GM18867 (cell line): Measurements from ENCODE around the gene UBASH3B.
A peak's percentile ranks its signal among the peaks of the same experiment; 100 is the strongest.
"Not testable (repeated sequence)": the region's sequence is repeated elsewhere in the genome, so short reads cannot be mapped to it uniquely, and the experiment has no call there.

ENCODE experiments used
- ATAC-seq: cut with Tn5 transposase; IDR thresholded peaks from one replicate; pipeline ENCODE4 v1.9.1; 2021; ENCODE audit warnings: mild to moderate bottlenecking, moderate library complexity; ENCODE audit not compliant: unreplicated experiment

The UBASH3B gene

DNA sequence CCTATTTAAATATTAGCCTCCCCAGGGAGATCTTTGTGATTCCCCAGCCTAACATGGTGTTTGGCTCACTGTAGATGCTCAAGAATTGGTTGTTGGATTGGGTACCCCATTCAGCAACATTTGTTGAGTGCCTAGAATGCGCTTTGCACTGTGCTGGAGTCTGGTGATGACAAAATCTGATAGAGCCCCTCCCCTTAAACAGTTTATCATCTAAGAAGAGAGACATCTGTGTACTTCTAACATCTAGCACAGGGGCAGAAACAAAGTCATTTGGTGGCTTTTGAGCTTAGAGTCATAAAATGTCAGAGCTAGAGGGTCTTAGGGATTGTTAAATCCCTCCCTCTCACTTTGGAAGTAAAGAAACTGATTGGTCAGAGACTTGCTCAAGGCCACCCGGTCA is 73.0 kb downstream of the UBASH3B start:
- ATAC-seq: no peak

DNA sequence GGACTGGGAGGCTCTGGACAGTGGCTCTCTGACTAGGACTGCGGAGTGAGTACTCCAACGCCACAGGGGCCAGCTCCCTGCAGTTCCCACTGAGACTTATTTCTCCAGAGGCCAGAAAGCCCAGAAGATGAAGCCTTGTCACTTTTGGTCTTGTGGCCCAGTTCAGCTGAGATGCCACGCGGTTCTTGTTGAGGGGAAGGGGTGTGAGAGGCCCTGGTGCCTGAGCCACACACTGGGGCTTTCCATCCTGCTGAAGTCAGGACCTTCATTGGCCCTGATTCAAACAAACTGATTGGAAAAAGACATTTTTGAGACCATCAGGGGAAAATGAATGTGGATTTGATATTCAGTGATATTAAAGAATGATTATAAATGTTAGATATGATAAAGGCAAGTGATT is 73.6 kb downstream of the UBASH3B start:
- no peak for ATAC-seq

DNA sequence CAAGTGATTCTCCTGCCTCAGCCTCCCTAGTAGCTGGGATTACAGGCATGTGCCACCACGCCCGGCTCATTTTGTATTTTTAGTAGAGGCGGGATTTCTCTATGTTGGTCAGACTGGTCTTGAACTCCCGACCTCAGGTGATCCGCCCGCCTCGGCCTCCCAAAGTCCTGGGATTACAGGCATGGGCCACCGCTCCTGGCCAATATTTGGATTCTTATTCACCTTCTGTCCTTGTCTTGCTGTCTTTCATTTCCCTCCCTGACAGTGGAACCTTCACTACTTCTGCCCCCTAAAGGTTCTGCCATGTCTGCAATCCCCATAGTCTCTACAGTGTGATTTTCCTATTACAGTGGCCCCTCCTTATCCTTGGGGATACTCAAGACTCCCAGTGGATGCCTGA is 75.2 kb downstream of the UBASH3B start:
- not testable (repeated sequence) for ATAC-seq

DNA sequence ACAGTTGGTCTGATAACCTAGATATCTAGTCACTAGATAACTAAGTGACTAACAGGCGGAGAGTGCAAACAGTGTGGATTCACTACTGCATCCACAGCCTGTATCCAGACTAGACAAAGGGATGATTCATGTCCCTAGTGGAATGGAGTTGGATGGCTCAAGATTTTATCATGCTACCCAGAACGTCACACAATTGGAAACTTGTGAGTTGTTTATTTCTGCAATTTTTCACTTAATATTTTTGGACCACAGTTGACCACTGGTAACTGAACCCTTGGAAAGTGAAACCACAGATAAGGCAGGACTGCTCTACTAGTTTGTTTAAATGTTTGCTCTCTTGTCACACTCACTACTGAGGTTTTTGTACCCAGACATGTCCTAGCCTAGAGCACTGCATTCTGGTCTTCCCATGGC is 76.0 kb downstream of the UBASH3B start:
- ATAC-seq: no peak

DNA sequence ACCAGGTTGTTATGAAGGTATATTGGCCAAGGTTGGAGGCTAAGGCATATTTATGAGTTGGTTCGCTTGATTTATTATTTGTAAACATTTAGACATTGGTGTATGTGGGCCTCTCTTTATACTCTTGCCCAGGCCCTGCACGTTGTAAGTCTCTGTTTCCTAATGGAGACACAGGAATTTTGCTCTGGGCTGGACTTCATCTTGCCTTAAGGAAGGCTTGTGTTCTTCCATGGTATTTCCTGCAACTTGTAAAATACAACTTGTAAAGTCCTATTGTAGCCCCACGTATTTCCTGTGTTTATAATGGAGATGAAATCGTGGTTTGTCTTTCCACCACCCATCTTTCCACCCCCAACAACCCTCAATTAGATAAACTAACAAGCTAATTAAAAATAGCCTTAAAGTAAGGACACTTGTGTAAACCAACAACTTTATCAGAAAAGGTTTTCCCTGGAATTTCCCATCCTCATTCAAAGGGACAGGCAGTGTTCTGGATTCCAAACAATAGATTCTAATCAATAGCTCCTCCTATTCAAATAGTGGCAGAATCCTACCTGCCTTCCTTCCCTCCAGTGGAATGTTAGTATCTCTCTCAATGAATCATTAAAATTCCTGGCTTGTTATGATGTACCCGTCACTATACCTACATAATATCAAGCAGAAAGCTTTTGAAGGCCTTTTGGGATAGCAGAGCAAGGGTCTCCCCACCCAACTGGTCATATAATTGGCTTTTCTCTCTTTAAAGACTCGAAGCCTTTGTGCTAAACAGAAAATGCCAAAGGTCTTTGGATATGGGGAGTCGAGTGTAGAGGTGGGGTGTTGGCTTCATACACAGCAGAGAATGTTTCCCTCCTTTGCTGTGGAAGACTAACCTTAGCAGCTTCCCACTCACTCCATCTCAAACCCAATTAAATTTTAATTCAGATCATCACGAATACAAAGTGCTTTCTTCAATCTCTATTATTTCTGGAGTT is 77.1 kb downstream of the UBASH3B start:
- no peak for ATAC-seq

DNA sequence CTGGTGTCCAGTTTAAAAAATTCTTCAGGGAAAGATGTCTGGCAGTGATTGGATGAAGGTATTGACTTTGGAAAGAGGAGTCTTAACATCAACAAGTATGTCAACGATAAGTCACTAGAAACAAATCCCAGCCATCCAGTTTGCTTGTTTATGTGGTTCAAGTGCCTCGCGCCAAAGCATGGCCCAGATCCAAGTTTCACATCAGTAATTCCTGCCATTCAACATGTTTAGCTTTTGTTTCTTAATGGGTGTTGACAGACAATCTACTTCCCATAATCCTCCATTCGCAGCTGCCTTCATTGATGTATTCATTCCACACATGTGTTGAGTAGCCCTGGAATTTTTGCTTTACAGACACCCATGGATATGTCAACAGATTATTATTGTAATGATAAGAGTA is 77.8 kb downstream of the UBASH3B start:
- no peak for ATAC-seq

DNA sequence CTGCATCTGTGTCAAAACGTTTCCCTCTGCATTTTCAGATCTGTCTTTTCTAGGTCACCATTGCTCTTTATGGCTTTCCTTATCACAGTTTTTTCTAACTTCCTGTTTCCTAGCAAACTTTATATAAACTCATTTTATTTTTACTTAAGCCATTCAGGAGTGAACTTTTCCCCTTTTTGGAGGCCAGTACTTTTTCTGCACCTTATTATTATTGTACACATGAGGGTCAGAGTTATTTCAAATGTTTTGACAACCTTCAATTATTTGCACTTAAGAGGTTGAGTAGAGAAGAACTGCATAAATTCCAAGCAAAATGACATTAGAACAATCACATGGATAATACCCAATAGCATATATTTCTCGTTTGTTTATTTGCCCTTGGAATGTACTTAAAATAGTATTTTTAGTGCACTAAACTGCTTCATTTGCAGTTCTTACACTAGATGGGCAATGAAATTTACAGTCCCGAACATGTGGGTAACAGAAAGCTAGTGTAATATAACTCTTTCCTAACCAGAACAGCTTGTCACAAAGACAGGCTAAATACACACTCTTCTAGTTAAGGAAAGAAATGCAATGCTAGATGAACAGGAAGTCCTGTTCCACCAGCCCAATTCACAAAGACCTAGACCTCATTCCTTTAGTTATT is 79.5 kb downstream of the UBASH3B start:
- ATAC-seq: no peak

DNA sequence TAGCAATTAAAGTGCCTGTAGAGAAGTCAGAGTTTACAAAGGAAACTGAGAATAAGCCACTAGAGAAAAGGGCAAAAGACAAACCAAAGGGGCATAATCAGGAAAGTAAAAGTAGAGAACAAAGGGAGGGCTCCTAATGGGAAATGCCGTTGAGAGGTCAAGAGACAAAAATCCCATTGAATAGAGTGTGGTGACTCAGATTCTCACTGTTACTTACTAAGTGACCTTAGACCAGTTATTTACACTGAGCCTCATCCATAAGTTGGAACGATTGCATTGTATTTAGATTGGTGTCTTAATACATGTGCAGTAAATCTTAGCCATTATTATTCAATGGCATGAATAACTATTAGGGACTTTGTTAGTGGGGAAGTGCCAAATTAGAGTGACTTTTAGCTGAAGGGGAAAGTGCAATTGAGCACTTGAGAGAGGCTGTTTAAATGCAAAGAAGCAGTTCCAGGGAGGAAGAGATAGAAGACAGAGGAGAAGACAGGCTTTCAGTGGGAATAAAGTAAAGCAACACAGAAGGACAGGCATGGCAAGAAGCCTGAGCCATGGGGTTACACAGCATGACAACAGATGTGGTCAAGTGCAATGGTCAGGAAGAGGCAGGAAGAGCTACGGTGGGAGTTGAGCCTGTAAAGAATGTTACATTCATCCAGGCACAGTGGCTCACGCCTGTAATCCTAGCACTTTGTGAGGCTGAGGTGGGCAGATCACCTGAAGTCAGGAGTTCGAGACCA is 82.6 kb downstream of the UBASH3B start:
- no peak for ATAC-seq

DNA sequence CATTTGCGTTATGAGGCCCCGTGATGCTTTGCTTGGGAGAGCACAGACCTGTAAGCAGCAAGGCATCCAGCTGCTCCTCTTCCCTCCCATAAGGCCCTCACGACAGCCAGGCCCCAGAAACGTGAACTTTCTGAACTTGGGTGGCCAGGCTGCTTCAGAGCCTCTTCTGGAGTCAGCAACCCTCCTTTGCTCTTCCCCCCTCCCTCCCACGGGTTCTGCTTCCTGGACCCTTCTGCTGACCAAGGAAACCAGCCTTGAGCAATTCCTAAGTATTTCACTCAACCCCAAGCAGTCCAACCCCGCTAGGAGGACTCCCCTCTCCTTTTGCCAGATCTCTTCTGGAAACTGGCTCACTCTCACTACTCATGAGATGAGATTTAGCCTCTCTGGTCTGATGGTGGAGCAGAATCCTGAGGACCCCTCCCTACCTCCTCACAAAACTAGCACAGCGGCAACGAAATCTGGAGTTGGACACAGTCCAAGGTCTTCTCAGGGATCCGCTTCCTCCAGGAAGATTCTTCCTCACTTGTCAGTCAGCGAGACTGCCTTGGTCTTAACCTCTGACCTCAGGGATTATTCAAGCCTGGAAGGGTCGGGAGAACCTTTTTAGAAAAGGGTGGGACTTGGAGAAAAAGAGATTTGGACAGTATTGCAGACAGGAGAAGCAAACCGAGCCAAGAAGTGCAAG is 86.2 kb downstream of the UBASH3B start:
- ATAC-seq: no peak

DNA sequence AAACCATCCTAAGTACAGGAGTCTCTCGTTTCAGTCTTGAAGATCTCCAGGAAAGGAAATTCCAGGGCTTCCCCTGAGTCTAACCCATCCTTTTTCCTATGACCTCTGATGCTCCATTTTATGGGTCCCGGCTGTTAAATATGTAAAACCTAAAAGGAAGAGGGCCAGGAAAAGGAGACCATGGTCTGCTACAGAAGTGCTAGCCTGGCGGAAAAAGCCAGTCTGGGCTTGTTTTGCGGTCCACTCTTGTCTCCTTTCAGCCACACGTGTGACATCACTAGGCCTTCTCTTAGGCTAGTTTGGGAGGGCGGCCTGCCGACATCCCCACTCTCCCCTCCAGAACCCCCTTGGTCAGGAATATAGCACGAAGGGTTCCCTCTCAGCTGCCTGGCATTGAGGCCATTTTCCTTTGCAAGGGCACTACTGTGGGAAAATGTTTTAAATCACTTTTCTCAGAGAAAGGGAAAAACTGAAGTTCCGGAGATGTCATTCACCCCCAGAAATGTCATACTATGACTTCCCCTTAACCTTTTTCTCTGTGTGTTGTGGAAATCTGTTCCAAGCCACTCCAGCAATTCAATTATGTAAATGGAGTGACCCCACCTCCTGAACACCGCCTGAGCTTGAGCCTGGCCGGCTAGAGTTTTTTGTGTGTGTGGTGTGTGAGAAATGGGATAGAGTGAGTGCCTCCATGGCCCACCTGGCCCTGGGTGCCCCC is 86.9 kb downstream of the UBASH3B start:
- ATAC-seq: no peak

DNA sequence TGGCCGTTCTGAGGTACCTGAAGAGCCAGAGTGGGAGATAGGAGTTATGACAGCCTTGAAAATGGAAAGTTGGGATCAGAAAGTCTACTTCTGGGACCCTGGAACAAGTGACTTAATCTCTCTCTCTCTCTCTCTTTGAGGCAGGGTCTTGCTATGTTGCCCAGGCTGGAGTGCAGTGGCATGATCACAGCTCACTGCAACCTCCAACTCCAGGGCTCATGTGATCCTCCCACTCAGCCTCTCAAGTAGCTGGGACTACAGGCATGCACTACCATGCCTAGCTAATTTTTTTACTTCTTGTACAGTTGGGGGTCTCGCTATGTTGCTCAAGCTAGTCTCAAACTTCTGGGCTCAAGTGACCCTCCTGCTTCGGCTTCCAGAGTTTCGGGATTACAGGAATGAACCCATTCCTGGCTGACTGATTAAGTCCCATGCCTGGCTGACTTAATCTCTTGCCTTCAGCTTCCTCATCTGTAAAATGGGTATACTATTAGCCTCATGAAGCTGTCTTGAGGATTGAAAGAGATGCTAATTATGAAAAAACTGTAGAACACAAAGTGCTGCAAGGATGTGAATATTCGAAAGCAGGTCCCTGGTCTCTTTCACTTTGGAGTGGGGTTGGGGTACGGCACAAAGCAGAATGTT is 87.7 kb downstream of the UBASH3B start:
- ATAC-seq: no peak

DNA sequence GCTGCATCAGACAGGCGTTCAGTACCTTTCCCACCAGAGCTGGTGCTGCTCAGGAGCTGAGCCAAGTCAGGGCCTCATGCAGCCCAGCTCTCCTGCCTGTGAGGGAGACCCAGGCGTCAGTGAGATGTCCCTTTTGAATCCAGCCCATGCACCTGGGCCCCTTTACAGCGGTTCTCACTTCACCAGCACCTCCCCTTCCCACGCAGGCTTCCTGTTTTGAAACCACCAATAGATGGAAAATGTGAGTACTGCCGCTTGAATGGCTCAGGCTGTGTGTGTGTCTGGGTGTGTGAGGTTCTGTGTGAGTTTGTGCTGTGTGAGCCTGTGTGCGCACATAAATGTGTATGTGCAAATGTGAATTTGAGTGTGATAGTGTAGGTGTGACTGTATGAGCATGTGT is 88.4 kb downstream of the UBASH3B start:
- ATAC-seq: peak; percentile 39

DNA sequence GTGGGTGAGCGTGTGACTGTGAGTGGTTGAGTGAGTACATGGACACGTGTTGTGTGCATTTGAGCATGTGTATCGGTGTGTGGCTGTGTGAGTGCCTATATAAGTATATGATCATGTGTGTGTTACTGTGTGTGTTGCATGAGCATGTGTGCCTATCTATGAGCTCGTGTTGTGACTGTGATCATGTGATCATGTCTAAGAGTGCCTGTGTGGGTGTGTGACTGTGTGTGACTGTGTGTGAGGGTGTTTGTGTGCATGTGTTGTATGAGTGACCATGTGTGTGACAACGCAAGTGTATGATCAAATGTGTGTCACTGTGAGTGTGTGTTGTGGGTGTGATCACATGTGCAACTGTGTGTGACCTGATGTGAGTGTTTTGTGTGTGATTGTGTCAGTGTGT is 88.8 kb downstream of the UBASH3B start:
- ATAC-seq: peak; percentile 0

DNA sequence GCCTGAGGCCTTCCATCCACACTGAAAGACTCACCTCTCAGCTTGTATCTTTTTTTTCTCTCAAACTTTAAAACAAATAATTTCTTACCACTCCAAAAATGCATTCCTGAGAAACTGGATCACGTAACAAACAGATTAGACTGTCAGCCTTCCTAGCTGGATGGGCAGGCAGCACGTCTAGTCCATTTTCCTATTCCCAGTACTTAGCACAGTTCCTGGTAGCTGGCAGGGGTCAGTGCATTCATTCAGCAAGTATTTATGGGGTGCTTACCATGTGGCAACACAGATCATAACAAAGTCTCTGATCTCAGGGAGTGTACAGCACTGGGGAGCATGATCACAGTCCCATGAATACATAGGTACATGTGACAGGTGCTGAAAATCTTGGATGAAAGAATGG is 89.6 kb downstream of the UBASH3B start:
- no peak for ATAC-seq

DNA sequence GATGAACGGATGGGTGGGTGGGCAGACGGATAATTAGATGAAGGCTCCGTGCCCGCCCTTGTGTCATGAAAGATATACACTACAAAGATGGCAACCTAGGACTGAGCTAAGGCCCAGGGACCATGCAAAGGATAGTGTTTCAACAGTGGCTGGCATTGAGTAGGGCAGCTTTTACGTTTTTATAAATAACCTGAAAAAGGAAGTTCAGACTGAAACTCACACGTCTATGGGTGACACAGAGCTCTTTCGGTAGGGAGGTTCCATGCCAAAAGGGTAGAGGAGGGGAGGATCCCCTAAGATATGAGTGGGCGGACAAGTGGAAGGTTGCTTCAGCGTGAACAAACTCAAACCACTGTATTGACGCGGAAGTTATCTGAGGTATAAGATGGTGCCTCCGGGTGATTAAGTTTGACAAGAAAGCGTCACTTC is 90.5 kb downstream of the UBASH3B start:
- ATAC-seq: peak; percentile 80

DNA sequence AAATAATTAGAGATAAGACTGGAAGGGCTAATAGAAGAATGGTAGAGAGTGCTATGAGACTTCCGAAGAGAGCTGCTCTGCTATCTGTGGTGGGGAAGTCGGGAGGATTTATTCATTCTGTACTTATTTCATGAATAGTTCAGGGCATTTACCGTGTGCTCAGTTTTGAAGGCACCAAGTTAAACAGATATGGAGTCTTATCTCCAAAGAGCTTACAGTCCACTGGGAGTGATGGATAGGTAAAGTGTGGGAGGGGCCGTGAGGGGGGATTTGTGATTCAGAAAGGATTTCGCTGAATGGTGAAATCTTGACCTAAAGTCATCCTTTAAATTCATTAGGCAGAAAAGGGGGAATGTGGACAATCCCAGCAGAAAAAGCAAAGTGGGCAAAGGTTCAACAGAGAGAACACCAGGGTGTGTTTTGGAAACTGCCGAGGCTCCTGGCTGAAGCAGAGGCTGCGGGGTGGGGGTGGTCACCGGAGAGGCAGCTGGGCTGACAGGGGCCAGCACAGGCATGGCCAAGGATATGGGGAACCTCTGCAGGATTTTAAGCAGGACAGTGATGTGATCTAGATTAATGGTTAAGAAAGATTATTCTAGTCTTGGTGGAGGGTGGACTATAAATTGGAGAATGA is 91.2 kb downstream of the UBASH3B start:
- ATAC-seq: no peak

DNA sequence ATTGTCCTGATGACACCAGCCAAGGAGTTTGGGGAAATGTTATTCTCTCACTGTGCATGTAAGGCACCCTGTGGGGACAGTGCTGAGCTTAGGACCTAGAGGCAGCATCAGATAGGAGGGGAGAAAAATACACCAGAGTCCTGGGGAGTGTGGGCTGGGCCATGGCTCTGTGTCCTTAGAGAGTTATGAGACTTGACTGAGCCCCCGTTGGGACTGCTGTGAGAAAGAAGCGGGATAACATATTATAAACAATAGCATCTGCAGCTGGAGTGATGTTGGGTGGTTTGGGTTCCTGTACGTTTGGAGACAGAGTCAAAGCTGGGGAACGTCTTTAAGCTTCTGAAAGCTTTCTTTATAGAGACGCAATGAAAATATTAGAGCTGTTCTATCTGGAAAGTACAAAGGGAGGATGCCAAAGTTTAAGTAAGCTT is 91.8 kb downstream of the UBASH3B start:
- no peak for ATAC-seq

DNA sequence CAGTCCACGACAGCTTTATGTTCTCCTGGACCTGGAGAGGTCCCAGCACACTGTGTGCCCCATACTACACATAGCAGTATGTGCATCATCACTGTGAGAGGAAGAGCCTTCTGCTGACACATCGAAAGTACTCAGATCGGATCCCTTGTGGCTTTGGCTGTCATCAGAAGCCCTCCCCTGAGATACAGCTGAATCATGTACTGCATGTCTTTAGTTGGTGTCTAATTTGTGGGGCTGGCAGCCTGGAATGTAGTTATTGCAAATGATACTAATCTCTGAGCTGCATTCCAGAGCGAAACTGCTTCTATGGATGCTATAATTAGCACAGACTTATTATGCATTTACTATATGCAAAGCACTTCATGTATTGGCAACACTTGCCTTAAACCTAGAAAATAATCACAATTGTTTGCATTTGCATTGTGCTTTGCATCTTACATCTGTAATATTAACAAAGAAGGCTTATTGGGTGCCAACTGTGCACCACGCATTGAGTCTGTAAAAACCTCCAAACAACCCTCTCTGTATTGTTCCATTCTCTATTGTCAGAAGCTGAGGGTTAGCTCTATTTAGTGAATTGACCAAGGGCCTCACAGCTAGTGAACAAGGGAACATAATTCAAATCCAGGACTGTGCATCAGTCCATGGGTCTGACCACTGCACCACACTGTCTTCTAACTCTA is 93.6 kb downstream of the UBASH3B start:
- peak; percentile 86 for ATAC-seq

DNA sequence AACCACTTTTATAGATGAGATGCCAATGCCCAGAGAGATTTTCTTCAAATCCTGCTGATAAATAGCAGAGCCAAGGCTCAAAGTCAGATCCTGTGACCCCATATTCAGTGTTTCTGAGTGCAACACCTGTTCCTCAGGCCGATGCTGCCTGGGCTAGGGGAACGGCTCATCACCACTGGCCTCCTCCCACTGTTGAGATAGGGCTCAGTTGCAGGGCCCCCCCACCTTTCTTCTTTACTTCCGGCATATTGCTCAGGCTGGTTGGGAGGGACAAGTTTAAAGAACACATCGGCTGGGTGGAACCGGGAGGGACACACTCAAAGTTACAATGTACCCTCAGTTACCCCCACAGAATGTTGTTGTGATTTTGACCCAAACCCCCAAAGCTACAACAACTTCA is 94.5 kb downstream of the UBASH3B start:
- ATAC-seq: no peak
